GM12891 (cell line): ENCODE measurements around the gene TFPT.
A peak's percentile ranks its signal among the peaks of the same experiment; 100 is the strongest.

Experiments
- DNase-seq: peaks from one replicate; pipeline ENCODE4 v3.0.0; 2011; ENCODE audit warnings: low spot score; ENCODE audit not compliant: insufficient read length
- FAIRE-seq: peaks from 2 replicates; lab custom pipeline; 2011; peaks lifted over from hg19 to GRCh38; lab: Jason Lieb, UNC
- PAX5 ChIP-seq: IDR thresholded peaks from 2 replicates; pipeline ENCODE4 v1.6.1; 2011; ENCODE audit warnings: low read length, moderate library complexity, mild to moderate bottlenecking; ENCODE audit not compliant: insufficient read depth, severe bottlenecking
- POLR2A ChIP-seq: IDR thresholded peaks from 2 replicates; pipeline ENCODE4 v1.6.1; 2011; ENCODE audit warnings: low read depth, low read length, control low read depth
- POLR2AphosphoS5 ChIP-seq: IDR thresholded peaks from 2 replicates; pipeline ENCODE4 v1.6.1; 2011; ENCODE audit warnings: low read depth, low read length, control low read depth
- POU2F2 ChIP-seq: IDR thresholded peaks from 2 replicates; pipeline ENCODE4 v1.6.1; 2011; ENCODE audit warnings: low read depth, mild to moderate bottlenecking, control low read depth, low read length, moderate library complexity
- SPI1 ChIP-seq: IDR thresholded peaks from 2 replicates; pipeline ENCODE4 v1.6.1; 2011; ENCODE audit warnings: low read depth, low read length, control low read depth
- TAF1 ChIP-seq: IDR thresholded peaks from 2 replicates; pipeline ENCODE4 v1.6.1; 2011; ENCODE audit warnings: low read depth, low read length, control low read depth

Gene TFPT

GRCh38 chr19:54137699-54138488 lies 22.4 kb upstream of the TFPT start, which contains the start of gene CNOT3:
Gene CNOT3 (plus strand): TSS chr19:54137762. CDS start chr19:54142979, 5,217 bp downstream.
- peak; percentile 59 for DNase-seq
- FAIRE-seq, result no peak
- TF ChIP-seq POLR2A, result peak; percentile 71; the same call in 1 of the 2 replicates
- TF ChIP-seq TAF1, result peak; percentile 68; the same call in 1 of the 2 replicates
- TF ChIP-seq PAX5, result no peak
- TF ChIP-seq POLR2AphosphoS5, result peak; percentile 58

- TF ChIP-seq POLR2AphosphoS5 (peak; percentile 56; the same call in 1 of the 2 replicates), POU2F2 (0 out of 2 replicates have a peak, but pooled peaks have one; percentile 9), POLR2A (peak; percentile 65; the same call in 1 of the 2 replicates), SPI1 (no peak)
- peak; percentile 99 for FAIRE-seq
- DNase-seq, result peak; percentile 98
Measured at GRCh38 chr19:54136864-54137698, 21.6 kb upstream of the TFPT start.

GRCh38 chr19:54136086-54136863 lies 20.8 kb upstream of the TFPT start:
- no peak for DNase-seq

GRCh38 chr19:54133957-54134590 lies 18.6 kb upstream of the TFPT start:
- DNase-seq, result no peak
- TF ChIP-seq TAF1, result no peak
- no peak for TF ChIP-seq PAX5
- no peak for TF ChIP-seq POLR2A
- TF ChIP-seq POU2F2, result no peak
- no peak for TF ChIP-seq POLR2AphosphoS5
- TF ChIP-seq SPI1, result no peak
- FAIRE-seq, result no peak

More at GRCh38 chr19:54136086-54136863, 20.8 kb upstream of the TFPT start:
- TF ChIP-seq TAF1, result no peak
- 0 out of 2 replicates have a peak, but pooled peaks have one; percentile 30 for TF ChIP-seq POU2F2
- FAIRE-seq, result no peak

- no peak for TF ChIP-seq TAF1
- peak; percentile 80 for TF ChIP-seq POLR2AphosphoS5
- TF ChIP-seq POU2F2, result no peak
- TF ChIP-seq POLR2A, result peak; percentile 66
- FAIRE-seq (no peak), DNase-seq (no peak)
Measured at GRCh38 chr19:54133312-54133956, 18.0 kb upstream of the TFPT start.

- DNase-seq (no peak), FAIRE-seq (no peak)
- TF ChIP-seq TAF1, result no peak
- no peak for TF ChIP-seq PAX5
- no peak for TF ChIP-seq SPI1
- TF ChIP-seq POLR2AphosphoS5, result no peak
Measured at GRCh38 chr19:54129617-54129996, 14.2 kb upstream of the TFPT start.

GRCh38 chr19:54128796-54129616 lies 13.5 kb upstream of the TFPT start:
- FAIRE-seq, result no peak
- no peak for TF ChIP-seq PAX5
- TF ChIP-seq POU2F2, result no peak
- no peak for TF ChIP-seq POLR2AphosphoS5
- no peak for TF ChIP-seq TAF1
- TF ChIP-seq POLR2A, result no peak
- no peak for TF ChIP-seq SPI1

GRCh38 chr19:54128441-54128725 lies 12.9 kb upstream of the TFPT start:
- FAIRE-seq, result no peak
- no peak for DNase-seq
- TF ChIP-seq SPI1, result no peak
- TF ChIP-seq TAF1, result no peak
- TF ChIP-seq POU2F2, result no peak
- TF ChIP-seq POLR2A, result no peak
- no peak for TF ChIP-seq POLR2AphosphoS5
- no peak for TF ChIP-seq PAX5

More at GRCh38 chr19:54128796-54129616, 13.5 kb upstream of the TFPT start:
- DNase-seq, result no peak
